SJCRH30 (cell line): ENCODE measurements around the gene SLC9A9. TPM values are rescaled to one million over a fixed set of nuclear protein-coding genes. Genes with fewer than 3 reads are reported as not detected.
"Not testable (repeated sequence)": the region's sequence is repeated elsewhere in the genome, so short reads cannot be mapped to it uniquely, and the experiment has no call there.

Experiments
- DNase-seq, 2 experiments: peaks; one replicate each; pipeline ENCODE4 v3.0.0-alpha.2; 2015 to 2020
- H3K27ac ChIP-seq: fragments of 250-450 bp; sonication (Bioruptor Pico); 2 replicates; pipeline ENCODE4 v1.5.1; 2020; ENCODE audit warnings: mild to moderate bottlenecking, moderate library complexity
- H3K27me3 ChIP-seq: fragments of 250-450 bp; sonication (Bioruptor Pico); 2 replicates; pipeline ENCODE4 v1.5.1; 2020; ENCODE audit warnings: mild to moderate bottlenecking, moderate library complexity
- H3K36me3 ChIP-seq: fragments of 250-450 bp; sonication (Bioruptor Pico); 2 replicates; pipeline ENCODE4 v1.5.1; 2020; ENCODE audit warnings: mild to moderate bottlenecking, moderate library complexity
- H3K4me1 ChIP-seq: fragments of 250-450 bp; sonication (Bioruptor Pico); 2 replicates; pipeline ENCODE4 v1.5.1; 2020; ENCODE audit warnings: mild to moderate bottlenecking, moderate library complexity
- H3K4me3 ChIP-seq: fragments of 250-450 bp; sonication (Bioruptor Pico); 2 replicates; pipeline ENCODE4 v1.5.1; 2020; ENCODE audit warnings: mild to moderate bottlenecking, moderate library complexity
- H3K9me3 ChIP-seq: fragments of 250-450 bp; sonication (Bioruptor Pico); replicated peaks from 2 replicates; pipeline ENCODE4 v1.5.1; 2020; ENCODE audit warnings: mild to moderate bottlenecking, moderate library complexity
- total RNA-seq: library from RNA; depleted of rRNA; stranded (reverse); fragments of >200 nt; shearing (Covaris generic); gene quantifications from 2 replicates; pipeline ENCODE4 v1.2.3, GENCODE V29; 2014

Gene SLC9A9
- total RNA-seq, 1 experiment from 2014 or later: 1.4 TPM

DNA sequence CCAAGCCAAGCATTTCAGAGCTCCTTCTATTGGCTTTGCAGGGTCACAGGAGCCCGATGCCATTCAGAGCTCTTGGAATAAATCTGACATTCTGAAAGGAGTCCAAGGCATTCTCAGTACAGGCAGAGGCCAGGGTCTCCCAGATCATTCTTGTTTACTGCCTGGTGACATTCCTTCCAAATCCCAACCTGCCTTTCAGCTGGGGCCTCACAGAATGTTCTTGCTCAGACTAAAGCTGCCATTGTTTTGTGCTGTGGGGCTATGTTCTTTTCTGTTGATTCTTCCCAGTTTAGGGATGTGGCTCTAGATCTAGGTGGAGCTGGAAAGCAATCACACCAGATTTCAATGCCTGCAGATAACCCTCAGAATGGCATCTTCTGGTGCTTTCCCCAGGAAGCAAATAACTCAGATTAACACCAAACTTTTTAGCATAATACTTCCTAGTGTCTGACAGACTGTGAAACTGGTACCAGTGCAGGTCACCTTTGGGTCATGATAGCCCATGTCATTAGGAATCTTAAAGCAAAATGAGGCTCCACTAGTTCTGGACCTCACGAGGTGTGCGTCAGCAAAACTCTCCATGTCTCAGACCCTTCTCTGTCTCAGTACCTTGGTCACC is 561.8 kb downstream of the SLC9A9 start:
- no peak for DNase-seq
- no peak overlapping the region for H3K27ac ChIP-seq
- H3K4me3 ChIP-seq: no peak overlapping the region
- no peaks in the 10 kb centered on the region for H3K36me3 ChIP-seq
- H3K27me3 ChIP-seq: 0 out of 2 replicates have a peak, but pooled peaks cover 6% of the 10 kb centered on the region
- no peaks in the 10 kb centered on the region for H3K9me3 ChIP-seq
- H3K4me1 ChIP-seq: no peaks in the 10 kb centered on the region

DNA sequence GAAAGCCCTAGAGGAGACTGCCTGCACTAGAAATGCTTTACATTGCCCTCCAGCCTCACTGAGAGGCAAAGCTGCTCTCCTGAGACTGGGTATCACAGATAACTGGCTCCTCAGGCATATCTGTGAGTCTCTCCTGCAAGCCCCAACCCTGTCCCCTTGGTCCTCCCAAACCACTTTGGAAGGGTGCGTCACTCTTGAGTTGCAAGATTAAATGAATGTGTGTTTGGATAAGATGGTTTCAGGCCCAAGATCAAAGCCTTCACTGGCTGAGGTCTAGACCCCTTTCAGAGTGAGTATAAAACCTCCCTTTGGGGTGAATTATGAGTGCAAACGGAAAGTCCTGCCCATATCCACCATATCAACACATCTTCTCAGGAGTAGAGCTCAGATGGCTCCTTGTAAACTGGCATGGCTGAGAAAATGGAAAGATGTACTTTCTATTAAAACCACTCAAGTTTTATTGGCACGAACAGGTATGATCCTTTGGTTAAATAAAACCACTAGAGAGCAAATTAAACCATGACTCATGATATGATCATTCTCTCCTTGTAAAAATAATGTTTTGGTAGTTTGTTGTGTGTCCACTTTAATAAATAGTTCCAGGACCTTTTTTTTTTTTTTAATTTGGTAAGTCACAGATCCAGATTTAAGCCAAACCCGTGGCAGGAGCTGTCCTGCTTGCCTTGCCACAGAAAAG is 564.7 kb downstream of the SLC9A9 start:
- Histone ChIP-seq H3K4me3 (no peak overlapping the region), H3K27ac (no peak overlapping the region), H3K36me3 (no peaks in the 10 kb centered on the region), H3K27me3 (0 out of 2 replicates have a peak, but pooled peaks cover 6% of the 10 kb centered on the region), H3K4me1 (no peaks in the 10 kb centered on the region), H3K9me3 (no peaks in the 10 kb centered on the region)
- no peak for DNase-seq

DNA sequence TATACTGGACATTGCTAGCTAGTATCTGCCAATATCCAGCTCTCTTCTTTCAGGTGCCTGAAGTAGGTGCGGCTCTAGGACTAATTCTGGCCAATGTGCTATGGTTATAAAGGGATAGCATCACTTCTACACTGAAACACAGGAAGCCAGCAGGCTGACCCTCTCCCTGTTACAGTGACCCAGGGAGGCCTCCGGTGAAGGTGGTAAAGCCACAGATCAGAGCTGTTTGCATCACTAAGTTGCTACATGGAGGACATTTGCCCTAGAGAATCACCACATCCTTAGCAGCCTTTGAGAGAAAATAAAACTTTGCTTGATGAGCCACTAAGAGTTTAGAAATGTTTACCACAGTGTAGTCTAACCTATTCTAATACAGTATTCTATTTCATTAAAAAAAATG is 567.3 kb downstream of the SLC9A9 start:
- Histone ChIP-seq H3K9me3 (no peaks in the 10 kb centered on the region), H3K4me1 (no peaks in the 10 kb centered on the region), H3K4me3 (no peak overlapping the region), H3K27ac (no peak overlapping the region), H3K36me3 (no peaks in the 10 kb centered on the region), H3K27me3 (no peaks in the 10 kb centered on the region)
- no peak for DNase-seq

DNA sequence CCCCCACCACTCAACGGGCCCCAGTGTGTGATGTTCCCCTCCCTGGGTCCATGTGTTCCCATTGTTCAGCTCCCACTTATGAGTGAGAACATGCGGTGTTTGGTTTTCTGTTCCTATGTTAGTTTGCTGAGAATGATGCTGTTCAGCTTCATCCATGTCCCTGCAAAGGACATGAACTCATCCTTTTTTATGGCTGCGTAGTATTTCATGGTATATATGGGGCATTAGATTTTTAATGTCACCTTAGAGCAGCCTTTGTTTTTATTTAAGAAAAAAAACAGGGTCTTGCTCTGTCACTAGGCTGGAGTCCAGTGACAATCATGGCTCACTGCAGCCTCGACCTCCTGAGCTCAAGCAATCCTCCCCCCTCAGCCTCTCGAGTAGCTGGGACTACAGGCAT is 568.7 kb downstream of the SLC9A9 start:
- not testable (repeated sequence) for H3K4me1 ChIP-seq, H3K27ac ChIP-seq, DNase-seq, H3K4me3 ChIP-seq, H3K9me3 ChIP-seq, H3K27me3 ChIP-seq, H3K36me3 ChIP-seq

DNA sequence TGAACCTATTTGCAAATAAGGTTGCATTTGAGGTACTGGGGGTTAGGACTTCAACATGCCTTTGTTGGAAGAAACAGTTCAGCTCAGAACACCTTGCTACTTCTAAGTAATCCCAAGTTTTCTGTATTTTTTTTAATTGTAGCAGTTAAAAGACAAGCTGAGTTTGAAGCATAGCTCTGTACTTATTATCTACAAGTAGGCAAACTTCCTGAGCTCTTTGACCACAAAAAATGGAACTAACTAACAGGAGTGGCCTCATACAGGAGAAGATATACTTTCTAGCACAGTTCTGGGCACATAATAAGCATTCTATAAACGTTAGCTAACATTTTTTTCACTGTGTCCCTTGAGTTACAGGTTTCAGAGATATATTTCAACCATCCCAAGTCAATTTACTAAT is 569.5 kb downstream of the SLC9A9 start:
- Histone ChIP-seq H3K4me1 (no peaks in the 10 kb centered on the region), H3K9me3 (no peaks in the 10 kb centered on the region), H3K4me3 (no peak overlapping the region), H3K27ac (no peak overlapping the region), H3K27me3 (no peaks in the 10 kb centered on the region), H3K36me3 (no peaks in the 10 kb centered on the region)
- DNase-seq: no peak

DNA sequence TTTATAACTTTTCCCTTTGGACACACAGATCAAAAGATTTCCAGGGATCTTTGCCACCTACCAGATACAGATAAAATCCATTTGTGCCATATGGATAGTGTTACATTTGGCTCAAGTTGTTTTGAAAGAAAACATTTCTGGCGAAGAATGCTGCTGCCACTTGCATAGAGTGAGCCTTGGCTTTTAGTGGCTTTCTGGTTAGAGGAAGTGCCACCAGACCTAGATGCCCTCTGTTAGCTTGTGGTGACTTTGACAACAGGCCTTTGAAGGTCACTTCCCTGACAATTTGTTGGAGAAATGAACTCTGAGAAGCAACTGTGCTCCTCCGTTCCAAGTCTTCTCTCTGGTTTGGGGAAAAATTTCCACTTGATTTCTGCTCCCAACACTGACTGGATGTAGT is 570.7 kb downstream of the SLC9A9 start:
- Histone ChIP-seq H3K27ac (no peak overlapping the region), H3K4me3 (no peak overlapping the region), H3K4me1 (no peaks in the 10 kb centered on the region), H3K36me3 (no peaks in the 10 kb centered on the region), H3K27me3 (no peaks in the 10 kb centered on the region), H3K9me3 (no peaks in the 10 kb centered on the region)
- DNase-seq: no peak

DNA sequence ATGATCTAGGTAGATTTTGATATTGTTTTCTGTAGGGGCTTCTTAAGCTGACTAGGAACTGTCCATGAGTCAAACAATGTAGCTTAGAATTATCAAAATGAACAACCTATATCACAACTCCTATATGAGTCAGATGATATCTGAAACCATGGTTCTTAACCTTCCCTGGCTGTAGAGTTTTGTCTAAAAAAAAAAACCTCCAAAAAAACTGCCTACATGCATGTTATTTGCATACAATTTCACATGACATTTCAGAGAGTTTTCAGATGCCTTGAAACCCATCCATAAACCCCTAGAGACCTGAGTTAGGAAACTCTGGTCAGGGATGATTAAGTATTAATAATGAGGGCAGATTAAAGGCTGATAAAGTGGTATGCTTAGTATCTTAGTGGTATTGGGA is 571.7 kb downstream of the SLC9A9 start:
- no peaks in the 10 kb centered on the region for H3K4me1 ChIP-seq
- no peak overlapping the region for H3K4me3 ChIP-seq
- no peaks in the 10 kb centered on the region for H3K9me3 ChIP-seq
- no peaks in the 10 kb centered on the region for H3K27me3 ChIP-seq
- no peak overlapping the region for H3K27ac ChIP-seq
- DNase-seq: no peak
- no peaks in the 10 kb centered on the region for H3K36me3 ChIP-seq

DNA sequence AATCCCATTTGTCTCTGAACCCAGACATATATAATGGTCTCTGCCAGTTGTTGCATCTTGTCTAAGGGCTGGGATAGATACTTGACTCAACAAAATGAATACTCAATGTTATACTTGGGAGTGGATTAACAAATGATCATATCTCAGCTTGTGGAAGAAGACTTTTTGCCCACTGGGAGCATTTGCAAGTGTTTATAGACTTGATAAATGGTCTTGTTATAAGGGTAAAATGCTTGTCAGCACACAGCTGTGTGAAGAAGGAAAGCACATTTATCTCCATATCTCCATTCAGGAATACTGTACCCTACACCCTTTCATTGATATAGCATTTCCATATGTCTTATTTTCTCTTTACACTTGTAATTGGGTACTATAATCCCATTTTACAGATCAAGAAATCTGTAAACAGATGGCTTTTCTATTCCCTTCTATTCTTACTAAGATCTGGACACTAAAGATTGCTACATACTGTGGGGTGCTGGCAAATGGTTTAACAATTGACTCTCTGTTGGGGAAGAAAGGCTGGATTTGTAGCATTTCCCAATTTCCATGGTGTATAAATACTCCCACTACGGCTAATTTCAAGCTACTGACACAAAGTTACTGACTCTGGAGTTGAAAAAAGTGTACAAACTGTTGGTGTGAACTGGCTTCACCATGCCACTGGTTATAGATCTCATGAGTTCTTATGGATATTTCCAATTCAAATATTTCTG is 574.1 kb downstream of the SLC9A9 start:
- DNase-seq: no peak
- Histone ChIP-seq H3K36me3 (no peaks in the 10 kb centered on the region), H3K4me1 (no peaks in the 10 kb centered on the region), H3K4me3 (no peak overlapping the region), H3K9me3 (no peaks in the 10 kb centered on the region), H3K27me3 (no peaks in the 10 kb centered on the region), H3K27ac (no peak overlapping the region)

DNA sequence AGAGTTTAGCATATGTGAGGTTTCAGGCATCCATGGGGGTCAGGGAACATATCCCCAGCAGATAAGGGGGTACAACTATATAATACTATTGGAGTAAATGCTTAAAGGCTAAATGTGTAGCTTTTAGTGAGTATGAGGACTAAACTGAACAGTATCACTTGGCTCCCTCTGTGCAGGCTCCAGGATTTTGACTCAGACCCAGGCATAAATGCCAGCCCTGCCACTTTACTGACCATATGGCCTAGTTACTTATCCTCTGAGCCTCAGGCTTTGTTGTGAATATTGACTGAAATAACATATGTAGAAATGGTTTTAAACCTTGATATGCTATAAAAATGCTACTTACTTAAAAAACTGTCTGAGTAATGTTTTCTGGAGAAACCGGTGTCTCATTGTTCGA is 577.1 kb downstream of the SLC9A9 start:
- Histone ChIP-seq H3K4me1 (no peaks in the 10 kb centered on the region), H3K36me3 (no peaks in the 10 kb centered on the region)

DNA sequence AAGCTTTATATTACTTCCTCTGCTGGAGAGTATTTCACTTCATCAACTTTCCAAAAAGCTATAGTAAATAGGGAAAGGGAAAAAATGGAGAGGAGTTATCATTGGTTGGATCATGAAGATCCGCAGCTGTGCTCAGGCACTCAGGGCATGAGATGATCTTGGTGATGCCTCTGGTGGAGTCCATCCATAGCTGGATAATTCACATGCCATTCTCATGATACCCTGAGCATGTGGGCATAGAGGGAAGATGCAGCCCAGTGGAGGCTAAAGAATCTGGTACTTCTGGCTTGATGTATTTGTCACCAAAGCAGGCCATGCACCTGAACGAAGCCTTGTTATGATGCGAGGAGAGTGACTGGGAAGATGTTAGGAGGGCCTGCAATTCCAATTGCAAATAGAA is 578.5 kb downstream of the SLC9A9 start:
- Histone ChIP-seq H3K36me3 (no peaks in the 10 kb centered on the region), H3K4me1 (no peaks in the 10 kb centered on the region), H3K4me3 (no peak overlapping the region), H3K27ac (no peak overlapping the region), H3K9me3 (no peaks in the 10 kb centered on the region), H3K27me3 (peaks cover 4% of the 10 kb centered on the region; the same call in 1 of the 2 replicates)
- no peak for DNase-seq

More for the DNA sequence above, 577.1 kb downstream of the SLC9A9 start:
- Histone ChIP-seq H3K9me3 (no peaks in the 10 kb centered on the region), H3K4me3 (no peak overlapping the region), H3K27ac (no peak overlapping the region), H3K27me3 (no peaks in the 10 kb centered on the region)
- no peak for DNase-seq

DNA sequence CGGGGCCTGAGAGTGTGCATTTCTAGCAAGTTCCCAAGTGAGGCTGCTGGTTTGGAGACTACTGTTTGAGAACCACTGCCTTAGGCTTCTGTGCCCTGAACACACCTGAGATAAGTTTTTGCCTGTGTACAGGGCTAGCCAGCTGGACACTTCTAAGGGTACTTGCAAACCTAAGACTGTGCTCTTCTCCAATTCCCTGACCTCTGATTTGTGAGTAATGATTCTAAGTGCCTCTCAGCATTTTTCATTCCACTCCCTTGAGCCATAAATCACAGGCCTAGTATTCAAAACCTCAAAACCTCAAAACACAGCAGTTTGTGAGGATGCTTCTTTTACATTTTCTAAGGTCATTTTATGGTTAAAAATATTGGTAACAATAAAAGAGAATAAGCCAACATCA is 580.3 kb downstream of the SLC9A9 start:
- Histone ChIP-seq H3K36me3 (no peaks in the 10 kb centered on the region), H3K27me3 (peaks cover 4% of the 10 kb centered on the region; the same call in 1 of the 2 replicates), H3K9me3 (no peaks in the 10 kb centered on the region), H3K4me1 (no peaks in the 10 kb centered on the region), H3K27ac (no peak overlapping the region), H3K4me3 (no peak overlapping the region)
- DNase-seq: no peak

DNA sequence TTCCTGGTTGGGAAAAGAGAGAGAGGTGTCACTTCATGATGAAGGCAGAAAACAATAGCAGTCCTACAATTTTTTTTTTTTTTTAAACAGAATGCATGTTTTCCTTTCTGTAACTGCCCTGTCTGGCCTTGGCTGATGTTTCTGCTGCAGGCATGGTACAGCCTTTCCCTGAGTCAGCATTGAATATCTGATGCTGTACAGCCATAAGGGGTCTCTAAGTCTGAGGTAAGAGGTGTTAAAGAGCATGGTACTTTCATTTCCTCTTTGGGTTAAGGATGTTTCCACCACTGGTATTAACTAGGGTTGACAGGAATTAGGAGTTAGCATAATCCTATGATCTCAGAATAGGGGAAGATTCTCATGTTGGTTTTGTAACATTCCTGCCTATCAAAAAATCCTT is 581.3 kb downstream of the SLC9A9 start:
- H3K4me1 ChIP-seq: no peaks in the 10 kb centered on the region
- H3K27me3 ChIP-seq: peaks cover 4% of the 10 kb centered on the region; the same call in 1 of the 2 replicates
- no peak for DNase-seq
- no peaks in the 10 kb centered on the region for H3K9me3 ChIP-seq
- no peak overlapping the region for H3K27ac ChIP-seq
- no peaks in the 10 kb centered on the region for H3K36me3 ChIP-seq
- no peak overlapping the region for H3K4me3 ChIP-seq

DNA sequence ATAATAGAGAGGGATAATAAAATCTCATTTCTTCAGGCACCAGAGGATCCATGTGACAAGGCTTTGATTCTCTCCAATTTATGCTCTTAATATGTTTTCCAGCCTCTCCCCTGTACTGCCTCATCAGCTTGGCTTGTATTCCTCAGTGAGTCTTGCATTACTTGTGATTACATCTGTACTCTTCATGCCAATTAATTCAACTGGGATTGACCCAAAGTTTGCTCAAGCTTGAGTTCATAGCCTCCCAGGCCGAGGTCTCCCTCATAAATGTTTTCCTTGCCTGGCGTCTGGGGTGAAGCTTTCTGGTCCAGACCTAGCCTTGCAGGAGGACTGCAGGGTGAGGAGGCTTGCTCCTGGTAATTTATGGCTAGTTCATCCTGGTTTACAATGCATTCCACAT is 581.8 kb downstream of the SLC9A9 start:
- peaks cover 4% of the 10 kb centered on the region; the same call in 1 of the 2 replicates for H3K27me3 ChIP-seq

DNA sequence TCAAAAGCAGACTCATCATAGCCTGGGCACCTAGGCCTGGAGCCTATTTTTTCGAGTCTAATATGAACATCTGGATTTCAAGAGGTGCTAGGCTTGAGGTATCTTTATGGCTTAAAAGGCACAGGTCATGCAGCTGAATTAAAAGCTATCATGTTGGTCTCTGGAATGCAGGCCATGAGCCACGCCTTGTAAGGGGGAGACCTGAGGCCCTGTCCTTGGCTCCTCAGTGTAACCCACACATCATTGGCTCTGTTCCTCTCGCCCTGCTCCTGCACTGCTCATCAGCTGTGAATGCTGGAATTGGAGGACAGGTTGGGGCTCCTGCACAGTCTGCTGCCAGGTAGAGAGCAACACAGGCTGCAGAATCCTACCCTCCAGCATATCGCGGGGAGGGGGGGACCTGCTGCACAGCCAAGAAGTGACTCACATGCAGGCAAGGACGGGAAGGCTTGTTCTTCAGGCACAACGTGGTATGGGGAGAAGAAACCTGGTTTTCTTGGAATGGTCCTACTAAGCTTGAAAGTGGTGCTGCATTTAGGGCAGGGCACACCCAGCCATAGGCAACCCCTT is 582.7 kb downstream of the SLC9A9 start:
- no peaks in the 10 kb centered on the region for H3K9me3 ChIP-seq
- H3K27ac ChIP-seq: no peak overlapping the region
- H3K36me3 ChIP-seq: no peaks in the 10 kb centered on the region
- peaks cover 4% of the 10 kb centered on the region; the same call in 1 of the 2 replicates for H3K27me3 ChIP-seq
- no peak for DNase-seq
- no peak overlapping the region for H3K4me3 ChIP-seq
- no peaks in the 10 kb centered on the region for H3K4me1 ChIP-seq

More for the DNA sequence above, 581.8 kb downstream of the SLC9A9 start:
- Histone ChIP-seq H3K4me3 (no peak overlapping the region), H3K36me3 (no peaks in the 10 kb centered on the region), H3K4me1 (no peaks in the 10 kb centered on the region), H3K9me3 (no peaks in the 10 kb centered on the region), H3K27ac (no peak overlapping the region)
- no peak for DNase-seq
